HG02938 (cell line): ENCODE results near the gene RASAL3.
"Not testable (repeated sequence)": the region's sequence is repeated elsewhere in the genome, so short reads cannot be mapped to it uniquely, and the experiment has no call there.

Experiments used
- ATAC-seq: cut with Tn5 transposase; IDR thresholded peaks from one replicate; pipeline ENCODE4 v1.9.1; 2021; ENCODE audit warnings: mild to moderate bottlenecking, moderate library complexity; ENCODE audit not compliant: unreplicated experiment

The RASAL3 gene

DNA sequence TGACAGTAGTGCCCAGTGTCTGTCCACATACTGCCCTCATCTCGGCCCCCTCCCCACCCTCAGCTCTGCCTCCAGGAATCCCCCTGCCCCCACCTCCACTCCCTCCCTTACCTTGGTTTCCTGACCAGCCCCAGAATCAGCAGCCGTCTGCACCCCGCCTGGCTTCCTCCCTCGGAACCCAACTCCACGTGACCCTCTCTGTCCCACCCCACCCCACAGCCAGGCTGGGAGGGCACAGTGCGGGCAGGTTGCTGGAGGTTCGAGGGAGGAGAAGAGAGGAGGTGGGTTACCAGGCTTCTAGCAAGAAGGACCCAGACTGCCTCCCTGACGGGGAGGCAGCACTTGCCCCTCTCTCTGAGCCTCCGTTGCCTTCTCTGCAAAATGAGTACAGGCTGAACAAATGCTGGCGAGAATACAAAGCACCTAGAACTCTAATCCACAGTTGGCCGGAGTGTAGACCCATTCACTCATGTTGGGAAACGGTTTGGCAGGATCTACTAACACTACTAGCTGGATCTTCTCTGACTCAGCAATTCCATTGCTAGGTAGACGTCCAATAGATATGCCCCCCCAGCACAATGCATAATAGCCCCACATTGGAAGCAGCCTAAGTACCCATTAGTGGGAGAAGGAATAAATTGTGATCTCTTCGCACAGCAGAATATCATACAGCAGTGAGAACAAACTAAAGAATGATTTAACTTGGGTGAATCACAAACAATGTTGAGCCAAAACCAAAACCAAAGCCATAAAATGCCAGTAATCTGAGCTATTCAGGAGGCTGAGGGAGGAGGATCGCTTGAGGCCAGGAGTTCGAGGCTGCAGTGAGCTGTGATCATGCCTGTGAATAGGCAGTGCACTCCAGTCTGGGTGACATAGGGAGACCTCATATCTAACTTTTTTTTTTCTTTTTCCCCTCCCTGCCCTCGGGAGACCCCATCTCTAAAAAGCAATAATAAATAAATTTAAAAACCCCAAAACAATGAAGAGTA, at the start of gene RASAL3:
TSS of gene RASAL3 (minus strand) at position 151 of the 992 bp plus-strand sequence. CDS start 186 bp downstream, outside the sequence.
- ATAC-seq: no peak

DNA sequence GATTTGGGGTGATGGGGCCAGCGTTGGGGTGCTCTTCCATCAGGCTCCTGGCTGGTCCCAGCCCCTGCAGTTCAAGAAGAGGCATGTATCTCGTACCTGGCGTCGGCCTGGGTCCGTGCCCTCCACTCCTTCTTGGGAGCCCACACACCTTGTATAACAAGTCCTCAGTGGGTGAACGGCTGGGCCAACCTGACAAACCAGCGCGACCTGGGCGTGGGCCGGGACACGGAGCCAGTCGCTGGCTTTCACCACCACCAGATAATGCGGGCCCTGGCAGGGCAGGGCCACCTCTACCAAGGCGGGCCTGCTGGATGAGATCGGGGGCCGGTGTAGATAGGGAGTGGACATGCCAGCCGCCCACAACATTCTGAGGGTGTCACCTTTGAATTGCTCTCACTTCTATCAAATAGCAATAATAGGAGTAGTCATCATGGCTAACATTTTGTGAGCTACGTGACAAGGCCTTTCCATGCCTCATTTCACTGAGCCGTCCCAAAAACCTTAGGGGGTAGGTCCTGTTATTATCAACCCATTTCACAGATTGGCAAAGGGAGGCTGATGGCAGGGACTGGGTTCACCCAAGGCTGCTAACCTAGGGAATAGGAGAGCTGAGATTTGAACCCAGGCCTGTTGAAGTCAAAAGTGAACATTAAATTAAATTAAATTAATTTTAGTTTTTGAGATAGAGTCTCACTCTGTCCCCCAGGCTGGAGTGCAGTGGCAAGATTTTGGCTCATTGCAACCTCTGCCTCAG, 47.5 kb upstream of the RASAL3 start:
- no peak for ATAC-seq

DNA sequence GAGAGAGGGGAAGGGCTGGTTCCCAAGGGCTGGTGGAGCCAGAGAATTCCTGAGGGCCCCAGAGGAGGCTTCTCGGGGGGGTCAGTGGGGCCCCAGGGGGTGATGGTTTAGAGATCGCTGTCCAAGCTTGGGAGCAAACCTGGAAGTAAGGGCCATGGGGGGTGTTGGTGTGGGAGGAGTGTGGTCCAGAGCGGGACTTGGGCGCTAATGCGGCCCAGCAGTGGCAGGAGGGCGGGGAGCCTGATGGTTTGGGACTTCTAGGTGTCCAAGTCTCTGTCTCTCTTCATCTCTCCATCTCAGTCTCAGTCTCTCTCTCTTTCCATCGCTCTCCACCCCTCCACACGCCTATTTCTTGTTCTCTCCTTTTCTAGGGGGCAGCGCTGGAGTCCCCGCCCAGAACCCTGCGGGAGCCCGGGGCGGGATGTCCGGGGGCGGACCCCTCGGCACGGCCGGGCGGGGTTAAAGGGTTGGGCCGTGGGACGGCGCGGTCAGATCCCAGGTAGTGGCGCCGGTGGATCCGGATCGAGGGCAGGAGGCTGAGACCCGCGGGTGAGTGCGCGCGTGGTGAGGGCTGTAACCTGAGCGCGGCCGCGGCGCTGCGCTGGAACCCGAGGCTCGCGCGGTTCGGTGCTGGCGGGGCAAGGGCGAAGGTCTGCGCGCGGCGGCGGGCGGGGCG, 43.8 kb upstream of the RASAL3 start, which contains the start of gene CYP4F22:
TSS of gene CYP4F22 (plus strand) at position 491 of the 676 bp plus-strand sequence. CDS start 16,812 bp downstream, outside the sequence.
- no peak for ATAC-seq

GRCh38 chr19:15507068-15508034, 43.0 kb upstream of the RASAL3 start:
- no peak for ATAC-seq

DNA sequence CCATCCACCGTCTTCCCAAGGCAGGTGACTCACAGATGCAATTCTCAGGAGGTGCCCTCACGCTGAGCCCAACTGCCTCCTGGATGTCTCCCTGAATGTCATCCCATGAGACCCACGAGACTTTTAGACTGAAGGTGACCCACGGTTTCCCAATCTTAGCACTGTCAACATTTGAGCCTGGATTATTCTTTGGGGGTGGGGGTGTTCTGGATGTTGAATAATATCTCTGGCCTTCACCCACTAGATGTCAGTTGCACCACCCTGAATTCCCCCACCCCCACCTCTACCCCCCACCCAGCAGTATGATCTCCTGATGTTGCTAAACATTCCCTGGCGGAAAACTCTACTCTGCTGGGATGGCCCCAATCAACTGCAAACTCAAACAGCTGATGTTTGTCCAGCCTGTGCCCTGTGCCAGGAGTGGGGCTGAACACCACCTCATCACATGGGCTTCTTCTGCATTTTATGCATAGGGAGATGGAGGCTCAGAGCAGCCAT, 41.8 kb upstream of the RASAL3 start:
- ATAC-seq: no peak

- ATAC-seq: no peak
Observed at GRCh38 chr19:15502264-15502663, 37.9 kb upstream of the RASAL3 start.

DNA sequence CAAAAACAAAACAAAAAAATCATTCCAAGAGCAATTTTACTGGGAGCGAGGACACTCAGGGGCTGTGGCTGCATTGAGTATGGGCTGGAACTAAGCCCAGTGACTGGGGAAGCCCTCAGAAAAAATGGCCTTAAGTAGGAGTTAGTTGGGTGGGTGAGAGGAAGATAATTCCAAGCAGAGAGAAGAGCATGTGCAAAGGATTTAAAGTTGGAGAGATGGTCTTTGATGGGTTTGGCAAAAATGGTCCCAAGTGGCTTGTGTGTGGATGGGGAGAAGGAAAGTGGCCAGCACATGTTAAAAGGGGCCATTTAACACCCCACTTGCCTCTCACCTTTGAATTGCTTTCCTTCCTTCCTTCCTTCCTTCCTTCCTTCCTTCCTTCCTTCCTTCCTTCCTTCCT, 37.3 kb upstream of the RASAL3 start:
- no peak for ATAC-seq

DNA sequence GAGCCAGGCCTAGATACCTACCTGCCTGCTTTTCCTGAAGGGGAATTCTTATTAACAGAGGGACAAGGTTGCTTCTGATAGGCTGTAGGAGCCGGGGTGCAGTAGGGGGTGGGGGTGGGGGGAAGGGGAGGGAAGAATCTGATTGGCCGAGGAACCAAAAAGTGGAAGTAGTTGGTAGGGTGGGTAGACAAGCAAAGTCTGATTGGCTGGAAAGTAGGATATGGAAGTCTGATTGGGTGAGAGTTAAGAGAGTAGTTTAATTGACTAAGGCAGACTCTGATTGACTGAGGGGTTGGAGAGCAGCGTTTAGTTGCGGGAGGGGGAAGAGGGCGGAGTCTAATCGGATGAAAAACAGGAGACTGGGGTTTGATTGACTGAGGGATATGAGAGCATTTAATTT, 34.6 kb upstream of the RASAL3 start:
- ATAC-seq: no peak

- no peak for ATAC-seq
Observed at GRCh38 chr19:15498156-15498858, 34.0 kb upstream of the RASAL3 start.

DNA sequence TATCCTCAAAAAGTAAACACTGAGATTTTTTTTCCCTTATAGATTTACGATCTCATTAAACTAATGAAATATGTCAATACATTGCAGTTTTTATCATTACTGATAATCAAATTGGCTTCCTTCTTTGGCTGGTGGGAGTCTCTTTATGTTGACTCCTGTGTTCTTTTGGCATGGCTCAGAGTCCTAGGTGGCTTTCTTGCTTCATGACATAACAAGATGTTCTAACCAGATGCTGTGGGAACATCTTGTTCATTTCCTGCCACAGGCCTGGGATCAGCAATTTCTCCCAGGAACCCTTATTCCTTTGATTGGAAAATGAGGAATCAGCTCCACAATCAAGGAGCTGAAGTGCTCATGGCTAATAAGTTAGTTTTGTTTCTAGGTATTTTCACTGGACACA, 30.8 kb upstream of the RASAL3 start:
- ATAC-seq: no peak

DNA sequence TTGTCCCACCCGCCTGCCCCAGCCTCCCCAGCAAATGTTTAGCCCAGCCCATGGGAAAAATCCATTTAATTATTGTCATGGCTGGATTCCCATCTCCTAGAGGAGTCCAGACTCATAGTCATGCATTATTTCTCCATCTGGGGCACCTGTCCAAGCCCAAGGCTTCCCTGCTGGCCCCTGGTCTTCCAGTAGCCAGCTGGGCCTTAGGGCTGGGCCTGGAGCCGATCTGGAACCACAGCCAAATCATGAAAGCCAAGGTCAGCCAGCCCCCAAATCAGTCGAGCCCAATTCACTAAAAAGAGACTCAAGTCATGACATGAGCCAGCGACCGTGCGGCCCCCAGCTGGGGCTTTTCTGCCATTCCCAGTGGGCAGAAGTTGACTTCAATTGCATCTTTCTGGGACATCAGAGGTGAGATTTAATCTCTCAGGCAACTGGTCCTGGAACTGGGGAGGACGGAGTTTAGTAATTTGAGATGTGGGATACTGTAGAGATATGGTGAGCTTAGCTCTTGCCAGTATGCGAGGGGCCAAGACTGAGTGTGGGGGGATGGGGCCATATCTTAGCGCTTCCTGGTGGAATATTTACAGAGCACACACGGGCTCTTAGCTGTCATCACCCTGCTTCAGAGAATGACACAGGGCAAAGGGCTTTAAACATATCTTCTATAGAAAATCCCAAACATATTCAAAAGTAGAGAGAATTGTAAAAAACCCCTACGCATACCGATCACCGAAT, 24.3 kb upstream of the RASAL3 start:
- no peak for ATAC-seq

GRCh38 chr19:15487038-15487437, 22.7 kb upstream of the RASAL3 start:
- ATAC-seq: no peak

GRCh38 chr19:15485768-15486167, 21.4 kb upstream of the RASAL3 start:
- not testable (repeated sequence) for ATAC-seq

- ATAC-seq: not testable (repeated sequence)
Observed at GRCh38 chr19:15480996-15481395, 16.7 kb upstream of the RASAL3 start.

- no peak for ATAC-seq
Observed at GRCh38 chr19:15479391-15480345, 15.3 kb upstream of the RASAL3 start, which contains the start of gene PGLYRP2. Gene PGLYRP2, minus strand, starts transcription at chr19:15479501. Its CDS starts 130 bp downstream, at chr19:15479371.

- no peak for ATAC-seq
Observed at GRCh38 chr19:15476325-15476724, 12.0 kb upstream of the RASAL3 start.

- no peak for ATAC-seq
Observed at GRCh38 chr19:15475611-15476010, 11.3 kb upstream of the RASAL3 start.
